HEK293 (cell line): ENCODE data around the gene CCNG2.

Source experiments
- GFI1B ChIP-seq: fragments of 450-650 bp; formaldehyde crosslinking; IDR thresholded peaks from 2 replicates; pipeline ENCODE4 v1.5.1; 2016; ENCODE audit warnings: missing biosample characterization, missing genetic modification characterization
- SP7 ChIP-seq: fragments of 450-650 bp; formaldehyde crosslinking; IDR thresholded peaks from 2 replicates; pipeline ENCODE4 v1.5.1; 2016; ENCODE audit warnings: missing biosample characterization, missing genetic modification characterization

GRCh38 chr4:77178560-77178959 is 21.6 kb downstream of the CCNG2 start:
- no peak for TF ChIP-seq GFI1B (tag by site-specific recombination)
- TF ChIP-seq SP7 = no peak
